SK-N-SH (cell line): ENCODE measurements around the gene SLC66A2. TPM values are rescaled to one million over a fixed set of nuclear protein-coding genes. Genes with fewer than 3 reads are reported as not detected.

Experiments used
- CTCF ChIA-PET: fragments of 300-600, 350-600 bp; formaldehyde crosslinking; extraction: SDS; loops from one replicate; lab custom pipeline; 2021; lab: Yijun Ruan, JAX
- POLR2A ChIA-PET: fragments of 350-600 bp; sonication (Branson Sonifier 250); formaldehyde crosslinking; extraction: SDS; loops from one replicate; lab custom pipeline; 2020; ENCODE audit warnings: antibody characterized with exemption, inconsistent platforms; lab: Yijun Ruan, JAX
- DNase-seq: peaks from one replicate; pipeline ENCODE4 v3.0.0; 2012
- H2AFZ ChIP-seq: fragments of 200-600 bp; sonication (generic); 2 replicates; pipeline ENCODE4 v1.8.1; 2016; ENCODE audit warnings: antibody characterized with exemption, mild to moderate bottlenecking, low read depth
- H3F3A ChIP-seq: fragments of 200-600 bp; sonication (generic); replicated peaks from 2 replicates; pipeline ENCODE3; 2016; ENCODE audit warnings: antibody characterized with exemption, mild to moderate bottlenecking; ENCODE audit not compliant: insufficient read depth
- H3K27ac ChIP-seq, 2 experiments: fragments of 200-500 bp in 1 of 2; fragments of 200-600 bp in 1 of 2; sonication (Bioruptor generic) in 1 of 2; sonication (generic), shearing (Covaris generic) in 1 of 2; 2 replicates each; pipeline versions ENCODE4 v1.5.1 to v1.6.1; 2014 to 2016; ENCODE audit warnings: low read depth in 2 of 2, inconsistent platforms in 1 of 2, low read length in 1 of 2, mild to moderate bottlenecking in 1 of 2, mixed read lengths in 1 of 2
- H3K27me3 ChIP-seq: fragments of 200-600 bp; sonication (generic), shearing (Covaris generic); 2 replicates; pipeline ENCODE4 v1.6.1; 2016; ENCODE audit warnings: mixed run types; ENCODE audit not compliant: insufficient read depth
- H3K36me3 ChIP-seq, 2 experiments: fragments of 200-500 bp in 1 of 2; fragments of 200-600 bp in 1 of 2; sonication (Bioruptor generic) in 1 of 2; sonication (generic) in 1 of 2; replicated peaks in 1 of 2; 2 replicates each; pipeline versions ENCODE3 to v1.5.1; 2014 to 2016; ENCODE audit warnings: low read length in 1 of 2, mild to moderate bottlenecking in 1 of 2; ENCODE audit not compliant: insufficient read depth in 2 of 2, control insufficient read depth in 1 of 2
- H3K4me1 ChIP-seq, 2 experiments: fragments of 200-500 bp in 1 of 2; fragments of 200-600 bp in 1 of 2; sonication (Bioruptor generic) in 1 of 2; sonication (generic), shearing (Covaris generic) in 1 of 2; 2 replicates each; pipeline versions ENCODE4 v1.5.1 to v1.6.1; 2014 to 2016; ENCODE audit warnings: low read depth in 1 of 2, low read length in 1 of 2, mixed run types in 1 of 2; ENCODE audit not compliant: insufficient read depth in 2 of 2, control insufficient read depth in 1 of 2
- H3K4me2 ChIP-seq: fragments of 200-600 bp; sonication (generic), shearing (Covaris generic); 2 replicates; pipeline ENCODE4 v1.6.1; 2017; ENCODE audit warnings: mixed run types
- H3K4me3 ChIP-seq, 2 experiments: fragments of 200-500 bp in 1 of 2; fragments of 200-600 bp in 1 of 2; sonication (Bioruptor generic) in 1 of 2; sonication (generic), shearing (Covaris generic) in 1 of 2; 2 replicates each; pipeline versions ENCODE4 v1.5.1 to v1.8.1; 2014 to 2016; ENCODE audit warnings: low read depth in 2 of 2, inconsistent platforms in 1 of 2, low read length in 1 of 2, mild to moderate bottlenecking in 1 of 2, mixed read lengths in 1 of 2, moderate library complexity in 1 of 2
- H3K79me2 ChIP-seq: fragments of 200-600 bp; sonication (generic); 2 replicates; pipeline ENCODE4 v1.8.1; 2017; ENCODE audit warnings: mild to moderate bottlenecking; ENCODE audit not compliant: insufficient read depth
- H3K9ac ChIP-seq: fragments of 200-600 bp; sonication (generic); 2 replicates; pipeline ENCODE4 v1.6.1; 2017; ENCODE audit warnings: mixed run types
- H3K9me2 ChIP-seq: fragments of 200-600 bp; sonication (generic); 2 replicates; pipeline ENCODE4 v1.6.1; 2017; ENCODE audit warnings: mixed run types
- H3K9me3 ChIP-seq: fragments of 200-600 bp; sonication (generic); 2 replicates; pipeline ENCODE4 v1.6.1; 2017; ENCODE audit warnings: mixed run types, mild to moderate bottlenecking, moderate library complexity
- H4K20me1 ChIP-seq: fragments of 200-600 bp; sonication (generic); 2 replicates; pipeline ENCODE4 v1.6.1; 2017; ENCODE audit warnings: mild to moderate bottlenecking, mixed run types; ENCODE audit not compliant: insufficient read depth
- EZH2phosphoT487 ChIP-seq: fragments of 200-600 bp; sonication (generic); IDR thresholded peaks from 2 replicates; pipeline ENCODE4 v1.6.1; 2017; ENCODE audit warnings: low read depth, mixed run types, mild to moderate bottlenecking, antibody characterized with exemption, moderate library complexity, borderline replicate concordance
- FOXJ3 ChIP-seq: sonication (generic); formaldehyde crosslinking; IDR thresholded peaks from 2 replicates; pipeline ENCODE4 v1.5.1; 2020; ENCODE audit warnings: mild to moderate bottlenecking, missing genetic modification reagents
- GABPA ChIP-seq: IDR thresholded peaks from 2 replicates; pipeline ENCODE4 v1.4.0; 2012; ENCODE audit warnings: low read depth, mild to moderate bottlenecking
- NFIC ChIP-seq: IDR thresholded peaks from 2 replicates; pipeline ENCODE4 v1.4.0; 2012; ENCODE audit warnings: borderline replicate concordance
- NRF1 ChIP-seq: IDR thresholded peaks from 2 replicates; pipeline ENCODE4 v1.6.1; 2012; ENCODE audit warnings: low read depth, mild to moderate bottlenecking, low read length
- SIN3A ChIP-seq: IDR thresholded peaks from 2 replicates; pipeline ENCODE4 v1.6.1; 2012; ENCODE audit warnings: low read depth, mild to moderate bottlenecking, low read length, moderate library complexity, borderline replicate concordance
- SMC3 ChIP-seq: IDR thresholded peaks from 2 replicates; pipeline ENCODE4 v1.6.1; 2012; ENCODE audit warnings: low read depth, low read length, improper control_type of control experiment
- TEAD4 ChIP-seq: IDR thresholded peaks from 2 replicates; pipeline ENCODE4 v1.4.0; 2012; ENCODE audit warnings: mild to moderate bottlenecking, borderline replicate concordance; ENCODE audit not compliant: insufficient read depth
- YY1 ChIP-seq: IDR thresholded peaks from 2 replicates; pipeline ENCODE4 v1.4.0; 2012; ENCODE audit warnings: low read depth, mild to moderate bottlenecking
- WGBS: methylation state at CpG from one replicate; pipeline ENCODE4 v1.1.6; 2017; ENCODE audit warnings: low lambda C conversion rate; 5-methylcytosine and 5-hydroxymethylcytosine counted together
- polyA plus RNA-seq, 3 experiments: library from polyadenylated mRNA; depleted of rRNA; stranded (reverse); fragments of >200 nt; gene quantifications; 2 replicates each; pipeline ENCODE4 v1.2.3, GENCODE V29; 2012
- TF ChIP-seq, protein P1 (sequence below): fragments of 150-350 bp; IDR thresholded peaks from 2 replicates; pipeline ENCODE4 v1.6.1; 2017; ENCODE audit warnings: antibody characterized with exemption, low read length, low read depth, borderline replicate concordance
- TF ChIP-seq, protein P2 (sequence below): IDR thresholded peaks from 2 replicates; pipeline ENCODE4; 2012
- TF ChIP-seq, protein P3 (sequence below): IDR thresholded peaks from 2 replicates; pipeline ENCODE4 v1.6.1; 2012; ENCODE audit warnings: mild to moderate bottlenecking, low read depth, low read length, moderate library complexity
- TF ChIP-seq, protein P4 (sequence below): fragments of 150-350 bp; IDR thresholded peaks from 2 replicates; pipeline ENCODE4 v1.6.1; 2016; ENCODE audit warnings: mild to moderate bottlenecking, low read depth, low read length
- TF ChIP-seq, protein P5 (sequence below): IDR thresholded peaks from 2 replicates; pipeline ENCODE4 v1.4.0; 2012; ENCODE audit warnings: low read depth

SLC66A2 gene
- polyA plus RNA-seq, 1 of the 3 experiments (the other 2 are of a cell fraction), result 14.5 TPM

DNA sequence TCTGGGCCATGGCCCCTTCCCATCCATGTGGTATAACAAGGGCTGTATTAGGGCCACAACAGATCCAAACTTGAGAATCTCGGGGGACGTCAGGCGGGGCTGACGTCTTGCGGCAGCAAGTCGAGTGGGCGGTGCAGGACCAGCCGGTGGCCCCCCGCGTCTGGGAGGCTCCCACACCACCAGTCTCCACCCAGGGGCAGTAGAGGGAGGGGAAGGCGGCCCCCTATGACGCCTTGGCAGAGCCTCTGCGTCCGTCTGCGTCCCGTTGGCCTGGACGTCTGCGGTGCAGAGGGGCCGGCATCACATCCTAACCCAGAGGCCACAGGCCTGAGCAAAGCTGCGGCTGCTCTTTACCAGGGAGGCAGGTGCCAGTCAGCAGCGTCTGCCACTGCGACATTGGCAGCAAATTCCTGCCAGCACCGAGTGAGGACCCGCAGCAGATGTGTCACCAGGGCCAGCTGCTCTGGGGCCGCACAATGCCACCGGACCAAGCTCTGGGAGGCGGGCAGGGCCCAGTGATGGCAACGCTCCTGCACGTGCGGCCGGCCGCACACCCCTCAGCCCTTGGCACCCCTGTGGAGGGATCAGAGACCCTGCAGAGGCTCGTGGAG is 79.9 kb downstream of the SLC66A2 start:
- no peak overlapping the region for H2AFZ ChIP-seq
- no peaks in the 10 kb centered on the region for H3K36me3 ChIP-seq
- H3K9me3 ChIP-seq, result no peaks in the 10 kb centered on the region
- no peak overlapping the region for H3K4me3 ChIP-seq
- TF ChIP-seq, protein P1, sequence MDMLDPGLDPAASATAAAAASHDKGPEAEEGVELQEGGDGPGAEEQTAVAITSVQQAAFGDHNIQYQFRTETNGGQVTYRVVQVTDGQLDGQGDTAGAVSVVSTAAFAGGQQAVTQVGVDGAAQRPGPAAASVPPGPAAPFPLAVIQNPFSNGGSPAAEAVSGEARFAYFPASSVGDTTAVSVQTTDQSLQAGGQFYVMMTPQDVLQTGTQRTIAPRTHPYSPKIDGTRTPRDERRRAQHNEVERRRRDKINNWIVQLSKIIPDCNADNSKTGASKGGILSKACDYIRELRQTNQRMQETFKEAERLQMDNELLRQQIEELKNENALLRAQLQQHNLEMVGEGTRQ, result no peak
- TF ChIP-seq FOXJ3 (CRISPR knock-in tag) (no peak), YY1 (no peak), SMC3 (no peak), NFIC (no peak), SIN3A (no peak), TEAD4 (no peak)
- TF ChIP-seq, protein P2, sequence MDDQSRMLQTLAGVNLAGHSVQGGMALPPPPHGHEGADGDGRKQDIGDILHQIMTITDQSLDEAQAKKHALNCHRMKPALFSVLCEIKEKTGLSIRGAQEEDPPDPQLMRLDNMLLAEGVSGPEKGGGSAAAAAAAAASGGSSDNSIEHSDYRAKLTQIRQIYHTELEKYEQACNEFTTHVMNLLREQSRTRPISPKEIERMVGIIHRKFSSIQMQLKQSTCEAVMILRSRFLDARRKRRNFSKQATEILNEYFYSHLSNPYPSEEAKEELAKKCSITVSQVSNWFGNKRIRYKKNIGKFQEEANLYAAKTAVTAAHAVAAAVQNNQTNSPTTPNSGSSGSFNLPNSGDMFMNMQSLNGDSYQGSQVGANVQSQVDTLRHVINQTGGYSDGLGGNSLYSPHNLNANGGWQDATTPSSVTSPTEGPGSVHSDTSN, result no peak
- TF ChIP-seq, protein P3, sequence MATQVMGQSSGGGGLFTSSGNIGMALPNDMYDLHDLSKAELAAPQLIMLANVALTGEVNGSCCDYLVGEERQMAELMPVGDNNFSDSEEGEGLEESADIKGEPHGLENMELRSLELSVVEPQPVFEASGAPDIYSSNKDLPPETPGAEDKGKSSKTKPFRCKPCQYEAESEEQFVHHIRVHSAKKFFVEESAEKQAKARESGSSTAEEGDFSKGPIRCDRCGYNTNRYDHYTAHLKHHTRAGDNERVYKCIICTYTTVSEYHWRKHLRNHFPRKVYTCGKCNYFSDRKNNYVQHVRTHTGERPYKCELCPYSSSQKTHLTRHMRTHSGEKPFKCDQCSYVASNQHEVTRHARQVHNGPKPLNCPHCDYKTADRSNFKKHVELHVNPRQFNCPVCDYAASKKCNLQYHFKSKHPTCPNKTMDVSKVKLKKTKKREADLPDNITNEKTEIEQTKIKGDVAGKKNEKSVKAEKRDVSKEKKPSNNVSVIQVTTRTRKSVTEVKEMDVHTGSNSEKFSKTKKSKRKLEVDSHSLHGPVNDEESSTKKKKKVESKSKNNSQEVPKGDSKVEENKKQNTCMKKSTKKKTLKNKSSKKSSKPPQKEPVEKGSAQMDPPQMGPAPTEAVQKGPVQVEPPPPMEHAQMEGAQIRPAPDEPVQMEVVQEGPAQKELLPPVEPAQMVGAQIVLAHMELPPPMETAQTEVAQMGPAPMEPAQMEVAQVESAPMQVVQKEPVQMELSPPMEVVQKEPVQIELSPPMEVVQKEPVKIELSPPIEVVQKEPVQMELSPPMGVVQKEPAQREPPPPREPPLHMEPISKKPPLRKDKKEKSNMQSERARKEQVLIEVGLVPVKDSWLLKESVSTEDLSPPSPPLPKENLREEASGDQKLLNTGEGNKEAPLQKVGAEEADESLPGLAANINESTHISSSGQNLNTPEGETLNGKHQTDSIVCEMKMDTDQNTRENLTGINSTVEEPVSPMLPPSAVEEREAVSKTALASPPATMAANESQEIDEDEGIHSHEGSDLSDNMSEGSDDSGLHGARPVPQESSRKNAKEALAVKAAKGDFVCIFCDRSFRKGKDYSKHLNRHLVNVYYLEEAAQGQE, result no peak
- POLR2A ChIA-PET, result no interaction called here
- CTCF ChIA-PET, result no interaction called here
- peak; percentile 39 for DNase-seq
- peaks cover 60% of the 10 kb centered on the region for H3K27me3 ChIP-seq
- H3K79me2 ChIP-seq, result no peaks in the 10 kb centered on the region
- no peaks in the 10 kb centered on the region for H3K9me2 ChIP-seq
- H3F3A ChIP-seq, result no peaks in the 10 kb centered on the region
- H3K9ac ChIP-seq, result no peak overlapping the region
- H3K4me1 ChIP-seq, result no peaks in the 10 kb centered on the region
- WGBS, result 36% methylated on average over 19 of the region's 33 CpGs
- H3K27ac ChIP-seq, result no peak overlapping the region
- no peak overlapping the region for H3K4me2 ChIP-seq
- H4K20me1 ChIP-seq, result no peaks in the 10 kb centered on the region

DNA sequence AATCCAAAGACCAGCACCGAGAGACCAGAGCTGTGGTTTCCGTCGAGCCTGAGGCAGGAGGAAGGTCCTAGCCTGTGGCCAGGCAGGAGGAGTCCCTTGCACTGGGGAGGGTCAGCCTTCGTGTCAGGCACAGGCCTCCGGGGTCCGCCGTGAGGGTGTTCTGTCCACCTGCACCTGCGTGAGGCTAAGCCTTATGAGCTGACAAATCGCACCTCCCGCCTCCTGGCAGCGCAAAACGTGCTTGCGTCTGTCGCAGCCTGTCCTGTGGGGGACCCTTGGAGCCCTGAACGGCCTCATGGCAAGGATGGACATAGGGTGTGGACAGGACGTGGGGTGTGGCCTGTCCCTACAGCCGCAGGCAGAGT is 80.4 kb downstream of the SLC66A2 start:
- DNase-seq, result no peak
- no peaks in the 10 kb centered on the region for H3F3A ChIP-seq
- no peak overlapping the region for H3K9ac ChIP-seq
- no peak overlapping the region for H3K4me2 ChIP-seq
- 10% methylated on average over 3 of the region's 17 CpGs for WGBS
- H3K4me3 ChIP-seq, result no peak overlapping the region
- peaks cover 54% of the 10 kb centered on the region for H3K27me3 ChIP-seq
- H4K20me1 ChIP-seq, result no peaks in the 10 kb centered on the region
- H3K4me1 ChIP-seq, result no peaks in the 10 kb centered on the region
- no peaks in the 10 kb centered on the region for H3K9me3 ChIP-seq
- no peaks in the 10 kb centered on the region for H3K79me2 ChIP-seq
- no peaks in the 10 kb centered on the region for H3K36me3 ChIP-seq
- no peak overlapping the region for H2AFZ ChIP-seq
- POLR2A ChIA-PET, result no interaction called here
- CTCF ChIA-PET, result no interaction called here
- no peaks in the 10 kb centered on the region for H3K9me2 ChIP-seq
- no peak overlapping the region for H3K27ac ChIP-seq
- TF ChIP-seq NRF1, result no peak
- no peak for TF ChIP-seq EZH2phosphoT487
- TF ChIP-seq SIN3A, result no peak
- TF ChIP-seq, protein P4, sequence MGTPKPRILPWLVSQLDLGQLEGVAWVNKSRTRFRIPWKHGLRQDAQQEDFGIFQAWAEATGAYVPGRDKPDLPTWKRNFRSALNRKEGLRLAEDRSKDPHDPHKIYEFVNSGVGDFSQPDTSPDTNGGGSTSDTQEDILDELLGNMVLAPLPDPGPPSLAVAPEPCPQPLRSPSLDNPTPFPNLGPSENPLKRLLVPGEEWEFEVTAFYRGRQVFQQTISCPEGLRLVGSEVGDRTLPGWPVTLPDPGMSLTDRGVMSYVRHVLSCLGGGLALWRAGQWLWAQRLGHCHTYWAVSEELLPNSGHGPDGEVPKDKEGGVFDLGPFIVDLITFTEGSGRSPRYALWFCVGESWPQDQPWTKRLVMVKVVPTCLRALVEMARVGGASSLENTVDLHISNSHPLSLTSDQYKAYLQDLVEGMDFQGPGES, result no peak
- TF ChIP-seq, protein P3, result no peak
- TF ChIP-seq, protein P5, sequence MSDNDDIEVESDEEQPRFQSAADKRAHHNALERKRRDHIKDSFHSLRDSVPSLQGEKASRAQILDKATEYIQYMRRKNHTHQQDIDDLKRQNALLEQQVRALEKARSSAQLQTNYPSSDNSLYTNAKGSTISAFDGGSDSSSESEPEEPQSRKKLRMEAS, result no peak
- no peak for TF ChIP-seq GABPA
- TF ChIP-seq, protein P1, result no peak
